ENCODE data around the gene KIRREL3.

The KIRREL3 gene

GRCh38 chr11:126494831-126495230 is 505.7 kb downstream of the KIRREL3 start:
- H3K27ac ChIP-seq: 0 out of 2 replicates have a peak overlapping the region, but pooled peaks have one; percentile 14
- no peak for TF ChIP-seq CTCF (conservative IDR thresholded peaks at IDR 0.05)

GRCh38 chr11:126492331-126493082 is 508.1 kb downstream of the KIRREL3 start:
- no peak overlapping the region for H3K27ac ChIP-seq
- TF ChIP-seq CTCF (conservative IDR thresholded peaks at IDR 0.05): no peak

DNA sequence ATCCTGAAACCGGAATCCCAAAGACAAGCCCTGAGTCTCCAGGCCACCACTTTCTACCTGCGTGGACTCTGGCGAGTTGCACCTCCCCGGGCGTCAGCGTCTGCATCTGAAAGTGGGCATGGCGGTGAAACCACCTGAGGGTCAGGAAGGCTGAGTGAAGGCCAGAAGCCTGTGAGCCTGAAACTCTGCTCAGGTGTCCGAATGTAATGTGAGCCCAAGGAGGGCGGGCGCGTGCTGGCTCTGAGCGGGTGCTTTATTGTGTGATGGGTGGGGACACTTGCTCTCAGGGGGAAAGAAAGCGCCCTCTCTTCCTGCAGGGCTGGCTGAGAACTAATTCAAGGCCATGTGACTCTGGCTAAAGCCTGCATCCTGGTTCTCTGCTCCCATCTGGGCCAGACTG is 509.5 kb downstream of the KIRREL3 start:
- no peak overlapping the region for H3K27ac ChIP-seq
- TF ChIP-seq CTCF (conservative IDR thresholded peaks at IDR 0.05): no peak

- TF ChIP-seq CTCF (conservative IDR thresholded peaks at IDR 0.05): no peak
- no peak overlapping the region for H3K27ac ChIP-seq
Observed at GRCh38 chr11:126489836-126490660, 510.5 kb downstream of the KIRREL3 start.

DNA sequence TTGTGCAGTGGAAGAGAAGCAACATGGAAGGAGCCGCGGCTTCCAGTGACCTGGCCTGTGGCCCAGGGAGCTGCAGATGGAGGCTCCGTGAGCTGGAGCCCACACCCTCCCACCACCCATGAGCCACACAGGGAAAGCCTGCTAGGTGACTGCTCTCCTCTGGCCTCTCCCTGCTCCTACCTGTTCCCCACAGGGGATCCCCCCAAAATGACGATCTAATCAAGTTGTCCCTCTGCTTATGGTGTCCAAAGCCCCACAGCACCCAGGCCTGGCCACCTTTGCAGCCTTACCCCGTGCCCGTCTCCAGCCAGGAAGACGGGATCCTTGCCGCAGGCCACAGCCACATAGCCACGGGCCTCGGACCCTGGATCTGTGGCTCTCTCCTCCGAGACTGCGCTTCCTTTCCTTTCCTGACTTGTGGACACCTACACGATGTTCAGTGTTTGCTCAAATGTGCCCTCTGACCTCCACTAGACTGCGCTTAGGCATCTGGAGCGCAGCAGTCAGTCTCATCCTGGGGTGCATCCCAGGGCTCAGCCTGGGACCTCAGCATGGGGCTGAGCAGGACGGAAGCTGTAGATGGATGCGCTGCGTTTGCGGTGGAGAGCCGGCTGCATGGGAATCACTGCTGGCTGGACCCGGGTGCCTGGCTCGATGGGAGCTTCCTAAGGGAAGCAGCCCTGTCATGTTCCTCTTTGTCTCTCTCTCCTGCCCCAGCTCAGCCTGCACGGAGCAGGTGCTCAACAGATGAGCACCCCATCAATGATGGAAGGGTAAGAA is 511.8 kb downstream of the KIRREL3 start:
- H3K27ac ChIP-seq: no peak overlapping the region
- no peak for TF ChIP-seq CTCF (conservative IDR thresholded peaks at IDR 0.05)

DNA sequence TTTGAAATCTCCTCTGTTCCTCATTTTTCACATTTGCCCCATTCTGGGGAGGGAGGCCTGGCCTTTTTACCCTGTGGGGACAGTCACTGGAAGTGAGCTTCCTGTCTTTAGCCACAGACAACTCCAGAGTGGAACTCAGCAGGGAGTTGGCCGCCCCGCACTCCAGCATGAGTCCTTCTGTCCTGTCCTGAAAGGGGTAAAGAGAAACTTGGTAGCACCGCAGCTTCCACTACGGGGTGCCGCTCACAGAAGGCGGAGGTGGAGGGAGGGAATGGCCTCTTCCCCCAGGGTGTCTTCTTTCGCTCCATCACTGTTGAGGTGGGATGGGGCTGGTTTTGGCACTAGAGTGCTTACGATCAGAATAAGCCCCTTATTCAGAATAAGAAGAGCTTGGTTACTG is 512.9 kb downstream of the KIRREL3 start:
- no peak for TF ChIP-seq CTCF (conservative IDR thresholded peaks at IDR 0.05)
- no peak overlapping the region for H3K27ac ChIP-seq
